CD4-positive, alpha-beta T cell treated with Interleukin-1 beta for 1 hour (primary cell): ENCODE measurements around the gene DST.

Experiments used
- DNase-seq, 2 donors: peaks; one replicate each; pipeline ENCODE4 v3.0.0-alpha.2; 2020 to 2022

DST gene

GRCh38 chr6:56660381-56660730 lies 17.7 kb upstream of the DST start:
- no peak for DNase-seq

GRCh38 chr6:56659721-56660380 lies 17.2 kb upstream of the DST start:
- no peak for DNase-seq

DNA sequence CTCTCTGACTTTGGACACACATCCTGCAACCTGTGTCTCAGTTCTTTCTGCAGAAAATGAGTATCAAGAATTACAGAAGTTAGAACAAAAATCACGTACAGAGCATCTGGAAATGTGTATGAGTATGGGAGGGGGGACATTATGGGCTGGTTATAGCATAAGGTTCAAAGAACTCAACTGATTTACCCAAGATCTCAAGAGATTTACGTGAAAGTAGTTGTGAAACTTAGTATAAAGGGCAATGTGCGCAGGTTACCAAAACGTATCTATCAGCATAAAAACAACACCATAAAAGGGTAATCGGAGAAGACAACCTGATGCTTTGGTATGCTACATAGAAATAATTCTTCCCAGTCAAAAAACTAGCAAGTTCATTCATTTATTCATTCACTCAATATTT lies 15.6 kb upstream of the DST start:
- DNase-seq: no peak

- DNase-seq: no peak
Observed at GRCh38 chr6:56657354-56657753, 14.7 kb upstream of the DST start.

- DNase-seq: no peak
Observed at GRCh38 chr6:56656466-56656865, 13.8 kb upstream of the DST start.

GRCh38 chr6:56655996-56656395 lies 13.3 kb upstream of the DST start:
- DNase-seq: no peak

DNA sequence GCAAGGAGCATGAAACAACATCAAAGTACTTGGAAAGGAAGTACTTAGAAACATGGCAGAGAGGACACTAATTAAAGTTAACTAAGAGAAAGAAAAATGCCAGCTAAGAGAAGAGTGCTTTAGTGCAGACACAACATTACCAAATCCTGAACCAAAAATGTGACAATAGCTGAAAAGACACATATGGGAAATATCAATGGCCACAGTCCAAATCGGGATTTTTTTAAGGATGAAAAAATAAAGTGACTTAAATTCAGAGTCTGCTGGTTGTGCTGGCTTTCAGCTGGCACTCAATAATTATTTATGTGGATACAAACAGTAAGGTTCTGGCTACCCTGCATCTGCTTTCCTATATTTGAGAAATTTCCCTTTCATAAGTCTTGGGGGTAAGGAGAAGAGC lies 12.6 kb upstream of the DST start:
- DNase-seq: no peak

DNA sequence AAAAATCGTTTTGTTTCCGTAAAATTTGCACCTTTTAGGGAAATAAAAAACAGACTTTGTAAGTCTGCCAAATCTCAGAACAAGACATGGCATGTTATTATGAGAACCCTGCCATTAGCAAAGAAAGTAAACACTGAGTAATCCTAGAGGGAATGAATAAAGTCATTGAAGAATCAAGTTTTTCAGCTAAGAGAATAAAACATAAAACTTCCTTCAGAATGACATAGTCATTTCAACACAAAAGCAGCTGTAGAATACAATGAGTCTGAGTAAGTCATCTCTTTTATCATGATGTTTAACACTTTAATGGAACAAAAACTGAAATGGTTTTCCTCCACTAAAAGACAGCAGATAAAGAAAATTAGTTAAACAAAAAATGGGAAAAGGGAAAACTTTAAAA lies 10.3 kb upstream of the DST start:
- DNase-seq: no peak

GRCh38 chr6:56652231-56652630 lies 9.5 kb upstream of the DST start:
- no peak for DNase-seq

GRCh38 chr6:56650191-56650590 lies 7.5 kb upstream of the DST start:
- DNase-seq: no peak

DNA sequence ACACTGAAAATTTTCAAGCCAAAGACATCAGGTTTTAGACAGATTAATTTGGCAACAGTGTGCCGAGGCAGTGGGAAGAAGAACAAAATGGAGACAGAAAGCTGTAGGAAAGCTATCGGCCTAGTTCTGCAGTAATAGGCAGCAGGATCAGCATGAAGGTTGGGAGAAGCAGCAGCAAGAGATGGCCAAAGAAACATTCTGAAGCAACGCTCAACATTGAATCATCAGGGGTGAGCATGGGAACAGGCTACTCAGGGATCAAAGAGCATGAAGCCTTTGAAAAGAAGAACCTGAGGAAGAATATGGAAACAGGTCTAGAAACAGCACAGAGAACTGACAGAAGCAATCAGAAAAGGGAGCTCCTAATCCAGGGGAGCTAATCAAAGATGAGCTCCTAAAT lies 7.1 kb upstream of the DST start:
- no peak for DNase-seq

DNA sequence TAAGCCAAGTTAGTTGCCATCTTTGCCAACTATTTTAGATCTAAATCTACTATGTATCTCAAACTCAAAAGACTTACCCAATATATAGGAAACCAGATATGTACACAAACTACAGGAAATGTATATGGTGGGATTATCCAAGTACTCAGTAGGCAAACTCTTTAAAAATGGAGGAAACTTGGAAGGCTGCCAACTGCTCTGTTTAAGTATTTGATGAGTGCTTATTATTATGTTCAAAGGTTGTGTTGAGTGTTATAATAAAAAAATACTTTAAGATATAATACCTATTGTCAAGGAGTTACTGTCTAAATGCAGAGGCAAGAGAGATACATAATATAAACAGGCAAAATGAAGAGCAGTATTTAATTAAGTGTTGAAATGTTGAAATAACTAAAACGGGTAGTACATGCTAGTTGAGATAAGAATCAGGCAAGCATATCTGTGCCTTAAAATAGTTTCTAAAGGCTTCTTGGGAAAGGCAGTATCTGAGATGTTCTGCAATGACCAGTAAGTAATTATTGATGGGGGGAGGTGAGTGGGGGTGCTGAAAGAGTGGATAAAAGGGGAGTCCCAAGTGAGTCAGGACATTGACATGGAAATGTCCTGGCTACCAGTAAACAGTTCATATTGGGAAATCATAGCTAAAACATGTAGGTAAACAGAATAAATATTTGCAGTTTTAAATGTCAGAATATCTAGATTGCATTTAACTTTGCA lies 6.5 kb upstream of the DST start:
- no peak for DNase-seq

GRCh38 chr6:56647172-56647762 lies 4.6 kb upstream of the DST start:
- DNase-seq: no peak

GRCh38 chr6:56644366-56644765 lies 1.7 kb upstream of the DST start:
- no peak for DNase-seq

DNA sequence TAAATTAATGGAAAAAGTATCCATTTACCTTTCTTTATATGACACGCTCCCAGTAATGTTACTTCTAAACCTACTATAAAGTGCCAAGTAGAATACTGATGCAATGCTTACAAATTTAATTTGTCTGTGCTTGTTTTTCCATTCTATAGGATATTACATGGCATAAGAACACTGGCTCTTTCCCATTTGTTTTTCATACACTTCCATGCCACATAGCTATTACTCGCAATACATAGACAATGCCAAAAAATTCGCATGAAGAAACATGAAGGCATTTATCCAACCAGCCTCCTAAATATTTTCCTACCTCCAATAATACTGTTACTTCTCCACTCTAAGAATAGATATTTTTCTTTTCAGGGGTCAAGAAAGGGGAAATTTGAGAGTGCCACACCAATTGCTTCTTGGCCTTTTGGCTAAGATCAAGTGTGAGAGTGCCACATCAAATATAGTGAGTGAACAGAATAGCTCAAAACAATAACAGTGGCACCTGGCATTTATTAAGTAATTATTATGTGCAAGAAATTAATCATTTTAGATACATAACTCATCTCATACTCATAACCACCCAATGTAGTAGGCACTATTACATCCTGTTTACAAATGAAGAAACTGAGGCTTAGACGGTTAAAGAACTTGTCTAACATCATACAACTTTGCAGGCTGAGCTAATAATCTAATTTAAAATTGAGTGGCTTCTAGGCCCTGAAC lies 845 bp upstream of the DST start:
- no peak for DNase-seq

GRCh38 chr6:56640374-56640773 lies 2.3 kb downstream of the DST start:
- no peak for DNase-seq

DNA sequence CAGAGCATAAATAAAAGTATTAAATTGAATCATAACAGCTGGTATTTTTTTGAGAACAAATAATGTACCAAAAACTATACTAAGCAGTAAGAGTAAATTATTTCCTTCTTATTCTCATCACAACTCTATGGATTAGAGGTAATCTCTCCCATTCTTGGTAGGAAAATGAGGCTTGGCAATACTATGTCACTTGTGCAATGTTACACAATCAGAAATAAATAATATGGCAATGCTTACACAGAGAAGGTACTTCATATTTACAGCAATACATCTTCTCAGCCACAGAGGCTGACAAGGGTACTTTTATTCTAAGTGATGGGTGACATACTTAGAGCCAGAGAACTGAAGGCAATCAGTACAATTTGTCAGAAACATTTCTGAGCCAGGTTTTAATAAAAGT lies 3.9 kb downstream of the DST start:
- no peak for DNase-seq

- peak in 1 of 2 donors; percentile 7 for DNase-seq
Observed at GRCh38 chr6:56637640-56638039, 5.0 kb downstream of the DST start.

GRCh38 chr6:56628105-56628504 lies 14.6 kb downstream of the DST start:
- no peak for DNase-seq

DNA sequence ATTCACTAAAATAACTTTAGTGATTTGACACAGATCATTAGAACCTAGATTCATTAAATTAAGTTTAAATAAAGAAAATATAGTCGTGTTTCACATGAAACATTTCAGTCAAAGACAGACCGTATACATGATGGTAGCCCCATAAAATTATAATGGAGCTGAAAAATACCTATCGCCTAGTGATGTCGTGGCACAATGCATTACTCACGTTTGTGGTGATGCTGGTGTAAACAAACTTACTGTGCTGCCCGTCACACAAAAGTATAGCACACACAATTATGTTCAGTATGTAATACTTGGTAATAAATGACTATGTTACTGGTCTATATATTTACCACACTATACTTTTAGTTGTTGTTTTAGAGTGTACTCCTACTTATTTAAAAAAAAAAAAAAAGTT lies 17.3 kb downstream of the DST start:
- DNase-seq: no peak

DNA sequence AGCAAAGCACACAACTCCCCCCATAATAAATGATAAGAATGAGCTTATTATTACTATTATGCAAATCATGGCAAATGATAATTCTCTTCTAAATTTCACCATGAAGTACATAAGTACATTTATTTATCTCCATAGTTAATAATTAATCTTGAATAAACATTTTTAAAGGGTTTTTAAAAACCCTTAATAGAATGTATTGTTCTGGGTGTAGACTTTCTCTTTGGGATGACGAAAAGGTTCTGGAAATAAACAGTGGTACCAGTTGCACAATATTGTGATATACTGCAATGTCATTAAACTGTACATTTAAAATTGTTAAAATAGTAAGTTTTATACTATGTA lies 18.0 kb downstream of the DST start:
- no peak for DNase-seq

- DNase-seq: no peak
Observed at GRCh38 chr6:56624046-56624727, 18.5 kb downstream of the DST start.

DNA sequence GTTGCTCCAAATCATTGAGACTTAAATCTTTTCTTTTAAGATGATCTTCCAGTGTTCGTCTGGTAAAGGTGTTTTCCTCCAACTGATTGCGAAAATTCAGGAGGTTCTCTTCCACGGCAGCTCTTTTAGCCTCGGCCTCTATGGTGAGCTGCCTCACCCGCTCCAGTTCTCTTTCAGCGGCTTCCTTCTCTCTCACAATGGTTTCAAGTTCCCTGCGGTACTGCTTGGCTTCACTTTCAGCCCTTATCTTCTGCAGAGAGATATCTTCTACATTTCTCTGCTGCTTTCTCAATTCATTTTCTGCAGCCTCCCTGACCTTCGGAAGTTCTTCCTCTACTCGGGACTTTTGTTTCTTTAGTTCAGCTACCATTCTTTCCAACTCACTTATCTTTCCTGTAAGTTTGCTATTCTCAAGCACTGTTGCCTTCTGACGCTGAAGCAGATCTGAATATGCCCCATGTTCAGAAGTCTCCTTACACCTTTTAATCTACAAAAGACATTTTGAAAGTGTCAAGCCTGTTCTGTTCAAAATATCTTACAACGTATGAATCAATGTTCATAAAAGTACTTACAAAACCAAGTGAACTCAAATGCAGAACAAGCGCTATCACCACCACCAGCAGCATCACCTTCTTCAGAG lies 22.3 kb downstream of the DST start:
- DNase-seq: no peak
